Measurements from ENCODE around the gene UNC45B.
"Not testable (repeated sequence)": the region's sequence is repeated elsewhere in the genome, so short reads cannot be mapped to it uniquely, and the experiment has no call there.

GRCh38 chr17:35194001-35194400 lies 46.4 kb downstream of the UNC45B start, which contains the start of gene SLC35G3:
- TF ChIP-seq, protein P1, sequence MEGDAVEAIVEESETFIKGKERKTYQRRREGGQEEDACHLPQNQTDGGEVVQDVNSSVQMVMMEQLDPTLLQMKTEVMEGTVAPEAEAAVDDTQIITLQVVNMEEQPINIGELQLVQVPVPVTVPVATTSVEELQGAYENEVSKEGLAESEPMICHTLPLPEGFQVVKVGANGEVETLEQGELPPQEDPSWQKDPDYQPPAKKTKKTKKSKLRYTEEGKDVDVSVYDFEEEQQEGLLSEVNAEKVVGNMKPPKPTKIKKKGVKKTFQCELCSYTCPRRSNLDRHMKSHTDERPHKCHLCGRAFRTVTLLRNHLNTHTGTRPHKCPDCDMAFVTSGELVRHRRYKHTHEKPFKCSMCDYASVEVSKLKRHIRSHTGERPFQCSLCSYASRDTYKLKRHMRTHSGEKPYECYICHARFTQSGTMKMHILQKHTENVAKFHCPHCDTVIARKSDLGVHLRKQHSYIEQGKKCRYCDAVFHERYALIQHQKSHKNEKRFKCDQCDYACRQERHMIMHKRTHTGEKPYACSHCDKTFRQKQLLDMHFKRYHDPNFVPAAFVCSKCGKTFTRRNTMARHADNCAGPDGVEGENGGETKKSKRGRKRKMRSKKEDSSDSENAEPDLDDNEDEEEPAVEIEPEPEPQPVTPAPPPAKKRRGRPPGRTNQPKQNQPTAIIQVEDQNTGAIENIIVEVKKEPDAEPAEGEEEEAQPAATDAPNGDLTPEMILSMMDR (IDR thresholded peaks at IDR 0.05) = not testable (repeated sequence)
- not testable (repeated sequence) for TF ChIP-seq POLR2A, POLR2AphosphoS5 (IDR thresholded peaks at IDR 0.05)
